Kidney epithelial cell (primary cell): ENCODE data around the gene TUBB. TPM values are rescaled to one million over a fixed set of nuclear protein-coding genes. Genes with fewer than 3 reads are reported as not detected.
A peak's percentile ranks its signal among the peaks of the same experiment; 100 is the strongest.
"Not testable (repeated sequence)": the region's sequence is repeated elsewhere in the genome, so short reads cannot be mapped to it uniquely, and the experiment has no call there.

Experiments used
- DNase-seq: peaks from one replicate; pipeline ENCODE4 v3.0.0-alpha.2; 2010; ENCODE audit warnings: low read depth
- H3K27me3 ChIP-seq: 2 replicates; pipeline ENCODE4 v1.6.0; 2011; ENCODE audit warnings: low read length; ENCODE audit not compliant: control insufficient read depth, insufficient read depth
- H3K36me3 ChIP-seq: 2 replicates; pipeline ENCODE4 v1.5.1; 2011; ENCODE audit warnings: low read length; ENCODE audit not compliant: control insufficient read depth, insufficient read depth
- H3K4me3 ChIP-seq: 2 replicates; pipeline ENCODE4 v1.5.1; 2011; ENCODE audit warnings: low read depth, mild to moderate bottlenecking, control low read depth, low read length
- CTCF ChIP-seq: IDR thresholded peaks from 2 replicates; pipeline ENCODE4 v1.5.1; 2011; ENCODE audit warnings: mild to moderate bottlenecking, moderate library complexity, low read length, control low read depth, inconsistent platforms; ENCODE audit not compliant: insufficient read depth, poor library complexity, severe bottlenecking
- total RNA-seq: library from RNA; depleted of rRNA; stranded (reverse); fragments of >200 nt; gene quantifications from 2 replicates; pipeline ENCODE4 v1.2.3, GENCODE V29; 2015

Gene TUBB
- total RNA-seq, 1 donor from 2014 or later: 808 TPM

DNA sequence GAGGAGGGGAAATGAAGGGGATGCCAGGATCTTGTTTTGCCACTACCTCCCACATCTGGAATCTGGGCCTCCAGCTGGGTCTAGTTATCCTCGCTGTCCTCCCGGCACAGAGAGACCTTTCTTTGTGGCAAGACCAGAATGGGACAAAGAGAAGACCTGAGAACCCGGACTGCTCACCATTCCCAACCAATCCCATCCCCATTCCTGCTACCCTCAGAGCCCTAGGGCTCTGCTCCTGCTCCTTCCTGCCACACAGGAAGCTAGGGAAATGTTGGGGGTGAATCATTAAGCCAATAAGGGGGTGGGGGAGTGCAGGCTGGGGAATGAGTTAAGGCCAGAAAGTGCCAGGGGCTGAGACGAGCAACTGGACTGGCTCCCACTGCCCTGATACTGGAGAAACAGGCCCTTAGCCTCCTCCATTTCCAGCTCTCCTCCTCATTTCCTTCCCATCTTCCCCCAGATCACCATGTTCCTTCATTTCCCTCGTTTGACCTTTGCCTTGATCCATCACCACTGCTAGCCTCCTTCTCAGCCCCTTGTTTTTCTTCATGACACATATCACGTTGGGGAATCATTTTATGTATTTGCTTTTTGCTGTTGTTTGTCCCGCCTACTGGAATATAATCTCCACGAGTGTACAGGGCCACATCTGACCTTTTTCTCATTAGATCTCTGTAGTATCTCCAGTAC lies 28.8 kb downstream of the TUBB start:
- no peak for TF ChIP-seq CTCF
- Histone ChIP-seq H3K4me3 (no peak overlapping the region), H3K27me3 (no peaks in the 10 kb centered on the region), H3K36me3 (no peaks in the 10 kb centered on the region)
- DNase-seq: no peak

DNA sequence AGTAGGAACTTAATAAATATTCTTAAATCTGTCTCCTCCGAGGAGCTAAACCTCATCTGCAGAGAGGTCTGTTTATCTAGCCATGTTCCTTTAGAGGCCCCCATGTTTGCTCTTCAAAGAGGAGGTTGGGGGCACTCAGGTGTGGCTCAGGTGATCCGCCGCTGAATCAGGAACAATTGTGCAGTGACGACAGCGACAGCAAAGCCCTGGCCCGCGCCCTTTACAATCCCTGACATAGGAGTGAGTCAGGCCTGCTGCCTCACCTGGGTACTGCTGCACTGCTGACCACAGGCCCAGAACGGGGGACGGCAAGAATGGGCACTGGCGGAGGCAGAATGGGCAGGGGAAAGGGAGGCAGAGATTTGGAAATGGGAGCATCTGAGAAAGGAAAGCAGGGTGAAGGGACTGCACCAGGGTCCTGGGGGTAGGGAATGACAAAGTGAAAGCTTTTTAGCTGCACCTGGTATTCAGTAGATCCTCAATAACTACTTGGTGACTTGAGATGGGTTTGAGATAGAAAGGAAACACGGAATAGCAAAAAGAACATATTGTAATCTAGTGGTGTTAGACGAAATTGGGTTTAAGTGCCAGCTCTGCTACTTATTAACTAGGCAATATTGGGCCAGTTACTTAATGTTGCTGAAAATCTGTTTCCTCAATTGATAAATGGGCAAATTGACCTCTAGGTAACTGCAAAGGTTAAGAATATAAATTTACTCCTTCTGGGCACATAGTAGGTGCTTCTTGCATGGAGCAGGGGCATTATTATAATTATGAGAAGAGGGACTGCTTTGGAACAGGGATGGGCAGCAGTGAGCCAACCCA lies 29.6 kb downstream of the TUBB start:
- Histone ChIP-seq H3K36me3 (no peaks in the 10 kb centered on the region), H3K27me3 (no peaks in the 10 kb centered on the region), H3K4me3 (no peak overlapping the region)
- DNase-seq: no peak
- no peak for TF ChIP-seq CTCF

GRCh38 chr6:30750379-30750668 lies 30.2 kb downstream of the TUBB start:
- no peak overlapping the region for H3K4me3 ChIP-seq
- DNase-seq: no peak
- no peaks in the 10 kb centered on the region for H3K27me3 ChIP-seq
- no peaks in the 10 kb centered on the region for H3K36me3 ChIP-seq
- no peak for TF ChIP-seq CTCF

GRCh38 chr6:30752157-30752927 lies 32.2 kb downstream of the TUBB start:
- TF ChIP-seq CTCF: peak; percentile 28
- Histone ChIP-seq H3K36me3 (no peaks in the 10 kb centered on the region), H3K4me3 (no peak overlapping the region), H3K27me3 (no peaks in the 10 kb centered on the region)
- DNase-seq: peak; percentile 97

DNA sequence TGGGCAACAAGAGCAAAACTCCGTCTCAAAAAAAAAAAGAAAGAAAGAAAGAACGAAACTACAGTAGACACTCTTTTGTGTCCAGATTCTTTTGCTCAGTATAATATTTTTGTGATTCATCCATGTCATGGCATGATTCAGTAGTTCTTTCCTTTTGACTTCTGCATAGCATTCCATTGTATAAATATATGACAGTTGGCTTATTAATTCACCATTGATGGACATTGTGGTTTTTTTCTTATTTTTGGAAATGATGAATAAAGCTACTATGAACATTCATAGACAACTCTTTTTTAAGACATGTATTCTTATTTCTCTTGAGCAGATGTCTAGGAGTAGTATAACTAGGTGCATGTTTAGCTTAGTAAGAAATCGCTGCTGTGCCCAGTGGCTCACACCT lies 34.5 kb downstream of the TUBB start:
- no peak for TF ChIP-seq CTCF
- H3K27me3 ChIP-seq: no peaks in the 10 kb centered on the region
- H3K36me3 ChIP-seq: no peaks in the 10 kb centered on the region
- no peak overlapping the region for H3K4me3 ChIP-seq
- no peak for DNase-seq

- not testable (repeated sequence) for H3K36me3 ChIP-seq, DNase-seq, H3K4me3 ChIP-seq, H3K27me3 ChIP-seq
Observed at GRCh38 chr6:30756405-30757003, 36.4 kb downstream of the TUBB start.
